Esophagus muscularis mucosa (tissue), 4 donors: Measurements from ENCODE around the gene FBXW4. TPM values are rescaled to one million over a fixed set of nuclear protein-coding genes. Genes with fewer than 3 reads are reported as not detected.
"Not testable (repeated sequence)": the region's sequence is repeated elsewhere in the genome, so short reads cannot be mapped to it uniquely, and the experiment has no call there.

Source experiments
- DNase-seq: peaks from one replicate; pipeline ENCODE4 v3.0.0-alpha.2; 2017; ENCODE audit errors: extremely low spot score
- H3K27ac ChIP-seq, 4 donors: fragments of 200-600 bp; sonication (generic); replicated peaks in 1 of 4; 1 replicate in 3 of 4; 2 replicates in 1 of 4; pipeline ENCODE4 v1.5.1; 2016 to 2019; ENCODE audit warnings: mild to moderate bottlenecking in 1 of 4
- H3K27me3 ChIP-seq, 4 donors: fragments of 200-600 bp; sonication (generic); one replicate each; pipeline versions ENCODE4 v1.5.1 to v1.6.0; 2016 to 2019
- H3K36me3 ChIP-seq, 4 donors: fragments of 200-600 bp; sonication (generic); one replicate each; pipeline ENCODE4 v1.5.1; 2016 to 2019
- H3K4me1 ChIP-seq, 4 donors: fragments of 200-600 bp; sonication (generic); one replicate each; pipeline ENCODE4 v1.5.1; 2016 to 2019
- H3K4me3 ChIP-seq, 4 donors: fragments of 200-600 bp; sonication (generic); 1 replicate in 2 of 4; 2 replicates in 2 of 4; pipeline ENCODE4 v1.5.1; 2016 to 2019; ENCODE audit warnings: mild to moderate bottlenecking in 4 of 4, moderate library complexity in 1 of 4
- H3K9me3 ChIP-seq, 4 donors: fragments of 200-600 bp; sonication (generic); 1 replicate in 3 of 4; 2 replicates in 1 of 4; pipeline ENCODE4 v1.5.1; 2016 to 2019
- CTCF ChIP-seq, 3 experiments: fragments of 200-600 bp in 2 of 3; fragments of 450-650 bp in 1 of 3; sonication (generic) in 2 of 3; IDR thresholded peaks; one replicate each; pipeline ENCODE4 v1.5.1; 2017 to 2019; ENCODE audit warnings: antibody characterized with exemption in 3 of 3, mild to moderate bottlenecking in 2 of 3, moderate library complexity in 1 of 3
- EP300 ChIP-seq: sonication (generic); formaldehyde crosslinking; IDR thresholded peaks from one replicate; pipeline ENCODE4 v1.6.1; 2017; ENCODE audit warnings: antibody characterized with exemption
- POLR2A ChIP-seq: fragments of 450-650 bp; IDR thresholded peaks from one replicate; pipeline ENCODE4 v1.6.1; 2017; ENCODE audit warnings: antibody characterized with exemption, moderate library complexity, mild to moderate bottlenecking, low read depth
- POLR2AphosphoS5 ChIP-seq, 2 donors: sonication (generic); formaldehyde crosslinking; IDR thresholded peaks; one replicate each; pipeline ENCODE4 v1.6.1; 2017; ENCODE audit warnings: antibody characterized with exemption in 2 of 2
- WGBS: methylation state at CpG from one replicate; pipeline ENCODE4 v1.1.5; 2018; 5-methylcytosine and 5-hydroxymethylcytosine counted together
- intact Hi-C: fragments of 100-400 bp; cut with DNase I; formaldehyde crosslinking; loops from one replicate; pipeline ENCODE4 v1.15.1; 2023
- total RNA-seq, 4 donors: library from RNA; depleted of rRNA; stranded (reverse); fragments of >200 nt; gene quantifications; one replicate each; pipeline versions ENCODE4 v1.1.0 to v1.2.1, GENCODE V29; 2016

The FBXW4 gene
- total RNA-seq, 4 donors from 2014 or later: 101 to 168 (median 115) TPM

DNA sequence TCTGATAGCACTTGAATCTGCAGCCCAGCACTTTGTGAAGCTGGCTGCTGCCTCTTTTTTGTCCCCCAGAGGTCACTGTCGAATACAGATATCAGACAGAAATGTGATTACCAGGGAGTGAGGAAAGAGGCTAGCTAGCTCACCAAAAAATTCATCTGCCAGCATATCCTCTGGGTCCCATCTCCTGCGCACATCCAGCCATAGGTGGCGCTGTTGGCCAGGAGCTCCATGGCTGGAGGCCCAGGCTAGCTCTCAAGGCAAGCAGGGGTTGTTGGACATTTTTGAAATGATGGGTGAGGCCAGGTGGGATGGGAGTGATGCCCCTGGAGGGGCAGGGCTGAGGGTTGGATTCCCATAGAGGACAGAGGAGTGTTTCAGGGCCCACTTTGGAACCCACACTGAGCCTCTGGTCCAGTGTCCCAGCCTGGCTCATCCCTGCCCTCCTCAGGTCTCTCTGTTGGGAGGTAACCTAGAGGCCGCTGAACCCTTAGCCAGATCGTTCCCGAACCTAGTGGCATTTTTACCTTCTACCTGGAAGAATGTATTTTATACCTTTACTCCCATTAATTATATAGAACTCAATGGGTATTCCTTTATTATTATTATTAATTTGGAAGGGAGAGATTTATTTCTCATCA, 92.1 kb downstream of the FBXW4 start:
- WGBS: 43% methylated on average over 6 of the region's 6 CpGs
- TF ChIP-seq POLR2A (no peak), POLR2AphosphoS5 (IDR thresholded peaks at IDR 0.05) (peak in 1 of 2 donors; percentile 15), EP300 (no peak), CTCF (IDR thresholded peaks at IDR 0.05) (peak; percentile 49 to 79 (median 50))
- H3K4me1 ChIP-seq: peaks cover 0 to 3% (median 0%) of the 10 kb centered on the region in 4 donors
- no peak overlapping the region for H3K27ac ChIP-seq
- H3K9me3 ChIP-seq: no peaks in the 10 kb centered on the region
- intact Hi-C loops: no loop called here
- H3K4me3 ChIP-seq: no peak overlapping the region
- no peaks in the 10 kb centered on the region for H3K27me3 ChIP-seq
- H3K36me3 ChIP-seq: peaks cover 0 to 47% (median 27%) of the 10 kb centered on the region in 4 donors
- DNase-seq: no peak

GRCh38 chr10:101601541-101601940, 93.4 kb downstream of the FBXW4 start:
- no peak for DNase-seq
- no peaks in the 10 kb centered on the region for H3K9me3 ChIP-seq
- peaks cover 0 to 39% (median 15%) of the 10 kb centered on the region in 4 donors for H3K36me3 ChIP-seq
- no peaks in the 10 kb centered on the region for H3K27me3 ChIP-seq
- WGBS: 83% methylated on average over 1 of the region's 1 CpG
- H3K27ac ChIP-seq: no peak overlapping the region
- H3K4me3 ChIP-seq: no peak overlapping the region
- TF ChIP-seq EP300 (no peak), POLR2A (no peak), CTCF (IDR thresholded peaks at IDR 0.05) (no peak), POLR2AphosphoS5 (IDR thresholded peaks at IDR 0.05) (no peak)
- peaks cover 0 to 3% (median 0%) of the 10 kb centered on the region in 4 donors for H3K4me1 ChIP-seq
- intact Hi-C loops: no loop called here

GRCh38 chr10:101597091-101597900, 97.7 kb downstream of the FBXW4 start:
- intact Hi-C loops: no loop called here
- H3K36me3 ChIP-seq: peaks cover 0 to 24% (median 0%) of the 10 kb centered on the region in 4 donors
- H3K27ac ChIP-seq: no peak overlapping the region
- DNase-seq: no peak
- no peaks in the 10 kb centered on the region for H3K27me3 ChIP-seq
- 73% methylated on average over 14 of the region's 14 CpGs for WGBS
- no peak overlapping the region for H3K4me3 ChIP-seq
- H3K4me1 ChIP-seq: peaks cover 0 to 3% (median 0%) of the 10 kb centered on the region in 4 donors
- TF ChIP-seq POLR2A: no peak
- TF ChIP-seq CTCF (IDR thresholded peaks at IDR 0.05): no peak
- TF ChIP-seq EP300: no peak
- TF ChIP-seq POLR2AphosphoS5 (IDR thresholded peaks at IDR 0.05): no peak
- H3K9me3 ChIP-seq: no peaks in the 10 kb centered on the region

GRCh38 chr10:101595591-101596433, 99.2 kb downstream of the FBXW4 start:
- no peak for TF ChIP-seq POLR2AphosphoS5 (IDR thresholded peaks at IDR 0.05)
- no peak for TF ChIP-seq EP300
- TF ChIP-seq POLR2A: no peak
- TF ChIP-seq CTCF (IDR thresholded peaks at IDR 0.05): no peak
- WGBS: 83% methylated on average over 13 of the region's 13 CpGs
- H3K27ac ChIP-seq: no peak overlapping the region
- DNase-seq: no peak
- no peaks in the 10 kb centered on the region for H3K4me1 ChIP-seq
- intact Hi-C loops: no loop called here
- no peaks in the 10 kb centered on the region for H3K9me3 ChIP-seq
- no peaks in the 10 kb centered on the region for H3K27me3 ChIP-seq
- no peak overlapping the region for H3K4me3 ChIP-seq
- H3K36me3 ChIP-seq: peaks cover 0 to 17% (median 0%) of the 10 kb centered on the region in 4 donors

GRCh38 chr10:101593331-101593730, 101.6 kb downstream of the FBXW4 start:
- H3K4me1 ChIP-seq: peaks cover 7 to 14% (median 9%) of the 10 kb centered on the region in 4 donors
- intact Hi-C loops, H3K9me3 ChIP-seq, DNase-seq, H3K27ac ChIP-seq, H3K27me3 ChIP-seq, H3K36me3 ChIP-seq, H3K4me3 ChIP-seq: not testable (repeated sequence)
- 82% methylated on average over 2 of the region's 2 CpGs for WGBS
